ENCODE measurements around the gene COPS8. TPM values are rescaled to one million over a fixed set of nuclear protein-coding genes. Genes with fewer than 3 reads are reported as not detected.

COPS8 gene
- polyA plus RNA-seq, 1 of the 3 experiments (the other 2 are of a cell fraction): 107 TPM

DNA sequence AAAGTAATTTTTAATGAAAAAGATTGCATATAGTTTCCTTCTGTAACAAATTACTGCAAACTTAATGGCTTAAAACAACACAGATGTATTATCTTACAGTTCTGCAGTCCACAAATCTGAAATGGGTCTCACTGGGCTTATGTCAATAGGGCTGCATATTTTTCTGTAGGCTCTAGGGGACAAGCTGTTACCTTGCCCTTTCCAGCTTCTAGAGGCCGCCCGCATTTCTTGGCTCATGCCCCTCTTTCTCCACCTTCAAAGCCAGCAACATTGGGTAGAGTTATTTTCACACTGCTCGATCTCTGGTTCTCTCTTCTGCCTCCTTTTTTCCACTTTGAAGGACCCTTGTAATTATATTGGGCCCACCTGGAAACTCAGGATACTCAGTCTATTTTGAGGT is 16.7 kb downstream of the COPS8 start:
- Histone ChIP-seq H3F3A (replicated peaks; ENCODE audit: insufficient read depth) (peaks cover 25% of the 10 kb centered on the region), H2AFZ (ENCODE audit: low read depth) (no peak overlapping the region), H3K4me2 (no peak overlapping the region), H4K20me1 (ENCODE audit: insufficient read depth) (no peaks in the 10 kb centered on the region), H3K27me3 (ENCODE audit: insufficient read depth) (no peaks in the 10 kb centered on the region), H3K36me3 (replicated peaks in 1 of 2; ENCODE audit: control insufficient read depth in 1 of 2, insufficient read depth in 2 of 2, low read length in 1 of 2) (peaks cover 49 to 93% of the 10 kb centered on the region in 2 experiments), H3K4me1 (ENCODE audit: control insufficient read depth in 1 of 2, insufficient read depth in 2 of 2, low read depth in 1 of 2, low read length in 1 of 2) (0 out of 4 replicates have a peak, but pooled peaks cover 0 to 8% of the 10 kb centered on the region in 2 experiments), H3K4me3 (ENCODE audit: low read depth in 2 of 2, low read length in 1 of 2) (no peak overlapping the region), H3K79me2 (ENCODE audit: insufficient read depth) (no peaks in the 10 kb centered on the region; the same call in 1 of the 2 replicates), H3K9me3 (no peaks in the 10 kb centered on the region), H3K9me2 (no peaks in the 10 kb centered on the region), H3K9ac (no peak overlapping the region), H3K27ac (ENCODE audit: low read depth in 2 of 2, low read length in 1 of 2) (no peak overlapping the region)
- DNase-seq: no peak
- ChIA-PET POLR2A (no interaction called here), CTCF (interaction anchor here (0.9 to 1.4 kb wide), 3 partner anchors 9 to 470 kb away, joined by 3 to 7 read pairs (median 5); no protein-coding TSS in a partner anchor)
- no peak for TF ChIP-seq GATA2 (CRISPR knock-in tag; IDR thresholded peaks at IDR 0.05)
- no peak for TF ChIP-seq EZH2phosphoT487 (IDR thresholded peaks at IDR 0.05; ENCODE audit: borderline replicate concordance, low read depth)
- TF ChIP-seq RCOR1 (IDR thresholded peaks at IDR 0.05; ENCODE audit: low read length): no peak
- TF ChIP-seq RFX5 (IDR thresholded peaks at IDR 0.05; ENCODE audit: low read length): no peak
- no peak for TF ChIP-seq REST (IDR thresholded peaks at IDR 0.05; ENCODE audit: low read depth, low read length)
- TF ChIP-seq FOXJ3 (CRISPR knock-in tag; IDR thresholded peaks at IDR 0.05): no peak
- TF ChIP-seq NRF1 (IDR thresholded peaks at IDR 0.05; ENCODE audit: low read depth, low read length): no peak
- no peak for TF ChIP-seq POLR2AphosphoS5 (IDR thresholded peaks at IDR 0.05; ENCODE audit: low read depth, low read length)
- TF ChIP-seq TAF1 (IDR thresholded peaks at IDR 0.05; ENCODE audit: borderline replicate concordance, low read depth, low read length): no peak
- TF ChIP-seq JUND (IDR thresholded peaks at IDR 0.05): no peak
- WGBS (ENCODE audit: low lambda C conversion rate): 94% methylated on average over 3 of the region's 3 CpGs

DNA sequence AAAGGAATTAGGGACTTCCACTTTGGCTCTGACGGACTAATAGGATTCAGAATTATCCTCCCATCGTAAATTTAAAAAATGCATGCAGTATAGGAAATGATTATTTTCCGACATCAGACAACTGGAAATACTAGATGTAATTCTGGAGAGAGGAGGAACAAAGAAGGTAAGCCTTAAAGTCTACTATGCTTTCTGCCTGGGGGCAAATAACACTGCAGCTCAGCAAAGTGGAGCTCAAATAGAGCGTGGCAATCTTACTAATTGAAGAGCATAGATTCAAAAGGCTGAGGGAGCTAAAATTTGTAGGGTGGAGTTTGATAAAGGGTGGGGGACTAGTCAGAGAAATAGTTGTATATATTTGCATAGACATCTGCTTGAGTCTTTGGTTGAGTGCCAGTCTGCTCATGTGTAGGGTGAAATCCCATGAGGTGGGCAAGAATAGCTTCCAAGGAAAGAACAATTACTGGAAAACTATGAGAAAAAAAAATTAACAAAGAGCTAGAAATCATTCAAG is 23.8 kb downstream of the COPS8 start:
- WGBS (ENCODE audit: low lambda C conversion rate): 94% methylated on average over 4 of the region's 4 CpGs
- Histone ChIP-seq H3K9me3 (no peaks in the 10 kb centered on the region), H2AFZ (ENCODE audit: low read depth) (no peak overlapping the region), H3K4me2 (no peak overlapping the region), H3K79me2 (ENCODE audit: insufficient read depth) (no peaks in the 10 kb centered on the region), H3K9me2 (no peaks in the 10 kb centered on the region), H3K9ac (no peak overlapping the region), H3K27me3 (ENCODE audit: insufficient read depth) (no peaks in the 10 kb centered on the region), H3K36me3 (replicated peaks in 1 of 2; ENCODE audit: control insufficient read depth in 1 of 2, insufficient read depth in 2 of 2, low read length in 1 of 2) (peaks cover 0 to 37% of the 10 kb centered on the region in 2 experiments), H3K4me1 (ENCODE audit: control insufficient read depth in 1 of 2, insufficient read depth in 2 of 2, low read depth in 1 of 2, low read length in 1 of 2) (no peaks in the 10 kb centered on the region), H4K20me1 (ENCODE audit: insufficient read depth) (no peaks in the 10 kb centered on the region), H3F3A (replicated peaks; ENCODE audit: insufficient read depth) (peaks cover 18% of the 10 kb centered on the region), H3K27ac (ENCODE audit: low read depth in 2 of 2, low read length in 1 of 2) (no peak overlapping the region), H3K4me3 (ENCODE audit: low read depth in 2 of 2, low read length in 1 of 2) (no peak overlapping the region)
- DNase-seq: no peak
- ChIA-PET CTCF (interaction anchor here (2.2 kb wide), 1 partner anchor 12 kb away, joined by 13 read pairs; no protein-coding TSS in a partner anchor), POLR2A (no interaction called here)
- TF ChIP-seq MEF2A (IDR thresholded peaks at IDR 0.05; ENCODE audit: borderline replicate concordance, low read depth) (no peak), EZH2phosphoT487 (IDR thresholded peaks at IDR 0.05; ENCODE audit: borderline replicate concordance, low read depth) (no peak), EP300 (IDR thresholded peaks at IDR 0.05; ENCODE audit: borderline replicate concordance in 1 of 2, low read depth in 1 of 2, low read length in 1 of 2) (no peak), NRF1 (IDR thresholded peaks at IDR 0.05; ENCODE audit: low read depth, low read length) (no peak), GATA2 (CRISPR knock-in tag; IDR thresholded peaks at IDR 0.05) (no peak), TEAD4 (IDR thresholded peaks at IDR 0.05; ENCODE audit: borderline replicate concordance, insufficient read depth) (no peak), GABPA (IDR thresholded peaks at IDR 0.05; ENCODE audit: low read depth) (no peak), RXRA (IDR thresholded peaks at IDR 0.05; ENCODE audit: borderline replicate concordance, low read depth) (no peak), MXI1 (IDR thresholded peaks at IDR 0.05; ENCODE audit: low read depth, low read length) (no peak), CTCF (IDR thresholded peaks at IDR 0.05) (no peak), PBX3 (IDR thresholded peaks at IDR 0.05) (no peak), SIN3A (IDR thresholded peaks at IDR 0.05; ENCODE audit: borderline replicate concordance, low read depth, low read length) (no peak), FOXM1 (IDR thresholded peaks at IDR 0.05; ENCODE audit: low read depth) (no peak), CHD2 (IDR thresholded peaks at IDR 0.05; ENCODE audit: low read length, partially characterized antibody) (no peak)

Measured in SK-N-SH (cell line).